Activated CD4-positive, alpha-beta T cell treated with anti-CD3 and anti-CD28 coated beads, Interleukin-2, amount 10 ng/mL, durations not matched to agents 7 days and 5 days (primary cell): ENCODE measurements around the gene PRPF8. TPM values are rescaled to one million over a fixed set of nuclear protein-coding genes. Genes with fewer than 3 reads are reported as not detected.
"Not testable (repeated sequence)": the region's sequence is repeated elsewhere in the genome, so short reads cannot be mapped to it uniquely, and the experiment has no call there.

Experiments used
- CTCF ChIA-PET: fragments of 350-600 bp; sonication (Branson Sonifier 250); formaldehyde crosslinking; loops from one replicate; lab custom pipeline; 2021; ENCODE audit warnings: antibody characterized with exemption; lab: Charles Lee
- POLR2A ChIA-PET: fragments of 350-600 bp; sonication (Branson Sonifier 250); formaldehyde crosslinking; loops from one replicate; lab custom pipeline; 2021; ENCODE audit warnings: antibody characterized with exemption; lab: Charles Lee
- DNase-seq: peaks from one replicate; pipeline ENCODE4 v3.0.0-alpha.2; 2020
- H3K27ac Mint-ChIP-seq: one replicate; pipeline ENCODE4 v1.8.0; 2021; ENCODE audit warnings: mild to moderate bottlenecking, moderate library complexity, mixed read lengths
- H3K27me3 Mint-ChIP-seq: one replicate; pipeline ENCODE4 v1.8.0; 2021; ENCODE audit warnings: mixed read lengths
- H3K36me3 Mint-ChIP-seq: one replicate; pipeline ENCODE4 v1.8.0; 2021; ENCODE audit warnings: low read depth, mixed read lengths
- H3K4me1 Mint-ChIP-seq: one replicate; pipeline ENCODE4 v1.8.0; 2021; ENCODE audit warnings: mixed read lengths
- H3K4me3 Mint-ChIP-seq: one replicate; pipeline ENCODE4 v1.8.0; 2021; ENCODE audit warnings: mild to moderate bottlenecking, moderate library complexity, mixed read lengths
- H3K9me3 Mint-ChIP-seq: one replicate; pipeline ENCODE4 v1.8.0; 2021; ENCODE audit warnings: mixed read lengths
- total RNA-seq, 2 experiments: library from RNA; stranded (reverse); gene quantifications; one replicate each; pipeline ENCODE4 v1.2.3, GENCODE V29; 2021

The PRPF8 gene
- total RNA-seq, 2 experiments from 2014 or later, result 302 to 316 TPM

GRCh38 chr17:1707107-1707506 lies 22.4 kb upstream of the PRPF8 start:
- ChIA-PET CTCF (interaction anchor here (1.1 to 1.6 kb wide), 2 partner anchors 9 to 17 kb away, joined by 3 read pairs; no protein-coding TSS in a partner anchor), POLR2A (no interaction called here)
- H3K4me3 Mint-ChIP-seq, result no peak overlapping the region
- no peak for DNase-seq
- no peak overlapping the region for H3K27ac Mint-ChIP-seq
- H3K9me3 Mint-ChIP-seq, result no peaks in the 10 kb centered on the region
- peaks cover 21% of the 10 kb centered on the region for H3K4me1 Mint-ChIP-seq
- H3K27me3 Mint-ChIP-seq, result peaks cover 46% of the 10 kb centered on the region
- peaks cover 9% of the 10 kb centered on the region for H3K36me3 Mint-ChIP-seq

GRCh38 chr17:1705004-1705403 lies 20.3 kb upstream of the PRPF8 start:
- POLR2A ChIA-PET, result no interaction called here
- Mint-ChIP-seq H3K27me3 (peaks cover 30% of the 10 kb centered on the region), H3K4me1 (peaks cover 8% of the 10 kb centered on the region), H3K4me3 (no peak overlapping the region), H3K27ac (no peak overlapping the region), H3K36me3 (no peaks in the 10 kb centered on the region), H3K9me3 (no peaks in the 10 kb centered on the region)
- no peak for DNase-seq
- CTCF ChIA-PET, result interaction anchor here (1.4 kb wide), 1 partner anchor 36 kb away, joined by 3 read pairs; no protein-coding TSS in a partner anchor

DNA sequence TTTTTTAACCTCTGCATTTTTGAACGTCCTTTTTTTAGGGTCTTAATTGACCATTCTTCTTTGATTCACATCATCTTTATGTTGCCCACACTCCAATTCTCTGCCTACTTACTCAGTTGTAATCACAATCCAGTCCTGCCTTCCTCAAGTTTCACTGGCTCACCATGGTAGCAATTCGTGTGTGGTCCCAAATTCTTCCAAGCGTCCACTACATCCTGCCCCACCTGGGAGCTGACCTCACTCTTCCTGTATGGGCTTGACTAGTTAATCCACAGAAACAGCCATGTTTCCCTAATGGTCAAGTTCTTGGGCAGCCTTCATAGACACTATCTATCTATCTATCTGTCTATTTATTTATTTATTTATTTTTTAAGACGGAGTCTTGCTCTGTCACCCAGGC lies 18.4 kb upstream of the PRPF8 start:
- no peak overlapping the region for H3K4me3 Mint-ChIP-seq
- peaks cover 4% of the 10 kb centered on the region for H3K4me1 Mint-ChIP-seq
- ChIA-PET POLR2A (no interaction called here), CTCF (no interaction called here)
- H3K9me3 Mint-ChIP-seq, result no peaks in the 10 kb centered on the region
- H3K27ac Mint-ChIP-seq, result no peak overlapping the region
- DNase-seq, result no peak
- H3K27me3 Mint-ChIP-seq, result peaks cover 26% of the 10 kb centered on the region
- H3K36me3 Mint-ChIP-seq, result no peaks in the 10 kb centered on the region

GRCh38 chr17:1699891-1700290 lies 15.2 kb upstream of the PRPF8 start:
- POLR2A ChIA-PET, H3K4me1 Mint-ChIP-seq, H3K27ac Mint-ChIP-seq, H3K27me3 Mint-ChIP-seq, H3K4me3 Mint-ChIP-seq, H3K9me3 Mint-ChIP-seq, DNase-seq, H3K36me3 Mint-ChIP-seq: not testable (repeated sequence)
- CTCF ChIA-PET, result interaction anchor here (0.9 kb wide), 1 partner anchor 17 kb away, joined by 3 read pairs; no protein-coding TSS in a partner anchor

GRCh38 chr17:1697681-1698080 lies 13.0 kb upstream of the PRPF8 start:
- no peaks in the 10 kb centered on the region for H3K36me3 Mint-ChIP-seq
- POLR2A ChIA-PET, result no interaction called here
- no peaks in the 10 kb centered on the region for H3K4me1 Mint-ChIP-seq
- DNase-seq, result no peak
- no peak overlapping the region for H3K27ac Mint-ChIP-seq
- H3K4me3 Mint-ChIP-seq, result no peak overlapping the region
- no peaks in the 10 kb centered on the region for H3K9me3 Mint-ChIP-seq
- CTCF ChIA-PET, result no interaction called here
- H3K27me3 Mint-ChIP-seq, result peaks cover 2% of the 10 kb centered on the region

DNA sequence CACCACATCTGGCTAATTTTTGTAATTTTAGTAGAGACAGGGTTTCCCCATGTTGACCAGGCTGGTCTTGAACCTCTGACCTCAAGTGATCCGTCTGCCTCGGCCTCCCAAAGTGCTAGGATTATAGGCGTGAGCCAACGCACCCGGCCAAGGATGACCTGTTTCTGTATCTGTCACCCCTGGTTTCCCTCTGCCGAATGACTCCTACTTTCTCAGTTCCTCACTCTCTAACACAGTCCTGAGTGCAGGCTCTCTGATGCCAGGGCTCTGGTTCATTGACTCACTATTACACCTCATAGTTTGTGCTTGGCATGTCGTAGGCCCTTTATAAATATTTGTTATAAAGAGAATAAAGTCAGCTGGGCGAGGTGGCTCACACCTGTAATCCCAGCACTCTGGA lies 10.7 kb upstream of the PRPF8 start:
- CTCF ChIA-PET, result no interaction called here
- Mint-ChIP-seq H3K27ac (no peak overlapping the region), H3K36me3 (no peaks in the 10 kb centered on the region), H3K27me3 (peaks cover 4% of the 10 kb centered on the region), H3K4me3 (no peak overlapping the region), H3K4me1 (no peaks in the 10 kb centered on the region), H3K9me3 (no peaks in the 10 kb centered on the region)
- POLR2A ChIA-PET, result no interaction called here
- DNase-seq, result no peak

DNA sequence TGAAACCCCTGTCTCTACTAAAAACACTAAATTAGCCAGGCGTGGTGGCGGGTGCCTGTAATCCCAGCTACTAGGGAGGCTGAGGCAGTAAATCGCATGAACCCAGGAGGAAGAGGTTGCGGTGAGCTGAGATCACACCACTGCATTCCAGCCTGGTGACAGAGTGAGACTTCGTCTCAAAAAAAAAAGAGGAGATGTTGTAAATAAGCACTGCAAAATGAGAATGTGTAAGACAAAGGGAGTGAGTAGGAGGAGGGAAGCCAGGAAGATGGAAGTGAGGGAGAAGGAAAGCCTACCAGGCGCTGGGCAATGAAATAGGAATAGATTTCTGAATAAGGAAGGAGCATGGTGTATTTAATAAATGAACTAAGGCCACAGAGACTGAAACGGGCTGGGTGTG lies 8.7 kb upstream of the PRPF8 start:
- Mint-ChIP-seq H3K27me3 (peaks cover 4% of the 10 kb centered on the region), H3K4me1 (no peaks in the 10 kb centered on the region), H3K9me3 (no peaks in the 10 kb centered on the region), H3K36me3 (no peaks in the 10 kb centered on the region), H3K27ac (no peak overlapping the region), H3K4me3 (no peak overlapping the region)
- no peak for DNase-seq
- CTCF ChIA-PET, result no interaction called here
- POLR2A ChIA-PET, result no interaction called here

DNA sequence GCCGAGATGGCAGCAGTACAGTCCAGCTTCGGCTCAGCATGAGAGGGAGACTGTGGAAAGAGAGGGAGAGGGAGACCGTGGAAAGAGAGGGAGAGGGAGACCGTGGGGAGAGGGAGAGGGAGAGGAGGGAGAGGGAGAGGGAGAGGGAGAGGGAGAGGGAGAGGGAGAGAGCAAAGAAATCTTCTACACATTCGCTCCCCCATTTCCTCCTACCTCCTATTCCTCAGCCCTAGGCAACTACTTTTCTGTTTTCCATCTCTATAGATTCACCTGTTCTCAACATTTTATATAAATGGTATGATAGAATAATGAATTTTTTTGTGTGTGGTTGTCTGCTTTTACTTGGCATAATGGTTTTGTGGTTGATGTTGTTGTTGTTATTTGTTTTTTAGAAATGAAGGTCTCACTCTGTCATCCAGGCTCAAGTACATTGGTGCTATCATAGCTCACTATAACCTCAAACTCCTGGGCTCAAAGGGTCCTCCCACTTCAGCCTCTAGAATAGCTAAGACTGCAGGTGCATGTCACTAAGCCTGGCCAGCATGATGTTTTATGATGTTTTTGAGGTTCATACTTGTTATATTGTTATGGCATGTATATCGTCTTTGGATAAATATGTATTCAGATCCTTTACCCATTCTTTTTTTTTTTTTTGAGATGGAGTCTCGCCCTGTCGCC lies 6.0 kb upstream of the PRPF8 start:
- no peak for DNase-seq
- Mint-ChIP-seq H3K4me3 (no peak overlapping the region), H3K36me3 (no peaks in the 10 kb centered on the region), H3K27ac (no peak overlapping the region), H3K4me1 (peaks cover 2% of the 10 kb centered on the region), H3K9me3 (no peaks in the 10 kb centered on the region), H3K27me3 (peaks cover 4% of the 10 kb centered on the region)
- POLR2A ChIA-PET, result no interaction called here
- CTCF ChIA-PET, result no interaction called here

DNA sequence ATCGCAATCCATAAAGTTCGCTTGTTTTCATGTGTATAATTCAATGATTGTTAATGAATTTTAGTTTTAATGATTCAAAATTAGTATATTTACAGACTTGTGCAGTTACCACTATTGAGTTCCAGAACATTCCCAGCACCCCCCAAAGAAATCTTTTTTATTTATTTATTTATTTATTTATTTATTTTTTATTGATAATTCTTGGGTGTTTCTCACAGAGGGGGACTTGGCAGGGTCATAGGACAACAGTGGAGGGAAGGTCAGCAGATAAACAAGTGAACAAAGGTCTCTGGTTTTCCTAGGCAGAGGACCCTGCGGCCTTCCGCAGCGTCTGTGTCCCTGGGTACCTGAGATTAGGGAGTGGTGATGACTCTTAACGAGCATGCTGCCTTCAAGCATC lies 3.7 kb upstream of the PRPF8 start:
- H3K4me3 Mint-ChIP-seq, DNase-seq, H3K9me3 Mint-ChIP-seq, H3K27ac Mint-ChIP-seq, POLR2A ChIA-PET, H3K27me3 Mint-ChIP-seq: not testable (repeated sequence)
- Mint-ChIP-seq H3K36me3 (peaks cover 10% of the 10 kb centered on the region), H3K4me1 (peaks cover 14% of the 10 kb centered on the region)
- CTCF ChIA-PET, result interaction anchor here (0.6 kb wide), 1 partner anchor 282 kb away, joined by 3 read pairs; no protein-coding TSS in a partner anchor

GRCh38 chr17:1686086-1686485 lies 1.4 kb upstream of the PRPF8 start:
- no peaks in the 10 kb centered on the region for H3K27me3 Mint-ChIP-seq
- H3K4me1 Mint-ChIP-seq, result peaks cover 31% of the 10 kb centered on the region
- peaks cover 30% of the 10 kb centered on the region for H3K36me3 Mint-ChIP-seq
- ChIA-PET POLR2A (no interaction called here), CTCF (no interaction called here)
- H3K4me3 Mint-ChIP-seq, result no peak overlapping the region
- no peaks in the 10 kb centered on the region for H3K9me3 Mint-ChIP-seq
- peak overlapping the region; percentile 46 for H3K27ac Mint-ChIP-seq
- DNase-seq, result no peak

- H3K27me3 Mint-ChIP-seq, result no peaks in the 10 kb centered on the region
- POLR2A ChIA-PET, result no interaction called here
- H3K4me1 Mint-ChIP-seq, result peaks cover 34% of the 10 kb centered on the region
- peak overlapping the region; percentile 92 for H3K27ac Mint-ChIP-seq
- peaks cover 52% of the 10 kb centered on the region for H3K36me3 Mint-ChIP-seq
- no peaks in the 10 kb centered on the region for H3K9me3 Mint-ChIP-seq
- H3K4me3 Mint-ChIP-seq, result peak overlapping the region; percentile 92
- CTCF ChIA-PET, result interaction anchor here (0.5 to 2.2 kb wide), 9 partner anchors 10 to 522 kb away, joined by 3 to 10 read pairs (median 3); no protein-coding TSS in a partner anchor
- no peak for DNase-seq
Observed at GRCh38 chr17:1683459-1683858, 1.2 kb downstream of the PRPF8 start.

GRCh38 chr17:1676401-1676800 lies 8.3 kb downstream of the PRPF8 start:
- H3K27ac Mint-ChIP-seq, result no peak overlapping the region
- ChIA-PET CTCF (interaction anchor here (1.5 to 1.7 kb wide), 2 partner anchors 15 to 27 kb away, joined by 3 to 5 read pairs; partner anchors contain the start of gene RILP), POLR2A (interaction anchor here (0.7 kb wide), 1 partner anchor 40 kb away, joined by 4 read pairs; no protein-coding TSS in a partner anchor)
- no peaks in the 10 kb centered on the region for H3K27me3 Mint-ChIP-seq
- no peaks in the 10 kb centered on the region for H3K9me3 Mint-ChIP-seq
- no peak overlapping the region for H3K4me3 Mint-ChIP-seq
- H3K36me3 Mint-ChIP-seq, result peaks cover 81% of the 10 kb centered on the region
- peaks cover 8% of the 10 kb centered on the region for H3K4me1 Mint-ChIP-seq
- DNase-seq, result no peak

- Mint-ChIP-seq H3K36me3 (peaks cover 77% of the 10 kb centered on the region), H3K27me3 (no peaks in the 10 kb centered on the region), H3K4me3 (no peak overlapping the region), H3K9me3 (no peaks in the 10 kb centered on the region), H3K4me1 (peaks cover 13% of the 10 kb centered on the region), H3K27ac (peak overlapping the region; percentile 34)
- DNase-seq, result peak; percentile 20
- ChIA-PET CTCF (interaction anchor here (0.5 to 3.5 kb wide), 5 partner anchors 10 to 24 kb away, joined by 3 to 14 read pairs (median 3); partner anchors contain the start of gene RILP), POLR2A (no interaction called here)
Observed at GRCh38 chr17:1673041-1673785, 11.5 kb downstream of the PRPF8 start.
